Endothelial cell of umbilical vein (primary cell): Measurements from ENCODE around the gene GLI2. TPM values are rescaled to one million over a fixed set of nuclear protein-coding genes. Genes with fewer than 3 reads are reported as not detected.

Source experiments
- BruUV-seq: library from RNA; stranded (reverse); fragments of 400-500 nt; replicated peaks from 2 replicates; lab custom pipeline; 2021; lab: Mats Ljungman, UMichigan
- CTCF ChIA-PET: fragments of 300-600, 350-600 bp; sonication (Branson Sonifier 250); formaldehyde crosslinking; loops from one replicate; lab custom pipeline; 2021; ENCODE audit warnings: antibody characterized with exemption, inconsistent platforms; lab: Charles Lee
- POLR2A ChIA-PET: fragments of 300-600, 350-600 bp; sonication (Branson Sonifier 250); formaldehyde crosslinking; loops from one replicate; lab custom pipeline; 2021; ENCODE audit warnings: antibody characterized with exemption, inconsistent platforms; lab: Charles Lee
- DNase-seq: peaks from one replicate; pipeline ENCODE4 v3.0.0-alpha.2; 2011; ENCODE audit warnings: low read depth, low spot score
- FAIRE-seq: peaks from 2 replicates; lab custom pipeline; 2011; peaks lifted over from hg19 to GRCh38; lab: Jason Lieb, UNC
- H2AFZ ChIP-seq: 2 replicates; pipeline ENCODE4 v1.6.0; 2012; ENCODE audit warnings: low read depth, low read length, control low read depth, inconsistent platforms
- H3K27ac ChIP-seq: 2 replicates; pipeline ENCODE4 v1.5.1; 2011; ENCODE audit warnings: low read depth, mild to moderate bottlenecking, control low read depth, low read length, moderate library complexity; ENCODE audit not compliant: insufficient read depth
- H3K27me3 ChIP-seq, 2 experiments: 2 replicates each; pipeline versions ENCODE4 v1.6.0 to v1.6.1; 2011; ENCODE audit warnings: low read length in 2 of 2, mixed read lengths in 1 of 2; ENCODE audit not compliant: control insufficient read depth in 2 of 2, insufficient read depth in 2 of 2
- H3K36me3 ChIP-seq, 2 experiments: 2 replicates in 1 of 2; 3 replicates in 1 of 2; pipeline ENCODE4 v1.5.1; 2011; ENCODE audit warnings: low read length in 2 of 2, mild to moderate bottlenecking in 1 of 2, moderate library complexity in 1 of 2; ENCODE audit not compliant: control insufficient read depth in 2 of 2, insufficient read depth in 2 of 2; ENCODE audit errors: extremely low read depth in 1 of 2
- H3K4me1 ChIP-seq: 3 replicates; pipeline ENCODE4 v1.5.1; 2011; ENCODE audit warnings: mild to moderate bottlenecking, low read length; ENCODE audit not compliant: control insufficient read depth, insufficient read depth; ENCODE audit errors: extremely low read depth
- H3K4me2 ChIP-seq: 2 replicates; pipeline ENCODE4 v1.6.1; 2011; ENCODE audit warnings: low read length, control low read depth, mixed read lengths; ENCODE audit not compliant: insufficient read depth
- H3K4me3 ChIP-seq, 3 experiments: fragments of 200-600 bp in 1 of 3; sonication (generic), shearing (Covaris generic) in 1 of 3; replicated peaks in 1 of 3; 2 replicates each; pipeline ENCODE4 v1.5.1; 2011 to 2016; ENCODE audit warnings: control low read depth in 3 of 3, low read length in 3 of 3, mild to moderate bottlenecking in 2 of 3, inconsistent platforms in 1 of 3, low read depth in 1 of 3, moderate library complexity in 1 of 3; ENCODE audit not compliant: insufficient read depth in 1 of 3
- H3K79me2 ChIP-seq: 2 replicates; pipeline ENCODE4 v1.6.0; 2012; ENCODE audit warnings: low read length, inconsistent platforms; ENCODE audit not compliant: control insufficient read depth, insufficient read depth
- H3K9ac ChIP-seq: replicated peaks from 2 replicates; pipeline ENCODE3; 2011; ENCODE audit warnings: low read length, control low read depth; ENCODE audit not compliant: insufficient read depth; ENCODE audit errors: extremely low read depth
- H3K9me1 ChIP-seq: replicated peaks from 3 replicates; pipeline ENCODE4 v1.6.0; 2011; ENCODE audit warnings: mild to moderate bottlenecking, low read length; ENCODE audit not compliant: control insufficient read depth, insufficient read depth; ENCODE audit errors: extremely low read depth
- H3K9me3 ChIP-seq: replicated peaks from 2 replicates; pipeline ENCODE4 v1.5.1; 2012; ENCODE audit warnings: low read length, inconsistent platforms; ENCODE audit not compliant: control insufficient read depth, insufficient read depth
- H4K20me1 ChIP-seq: replicated peaks from 2 replicates; pipeline ENCODE3; 2011; ENCODE audit warnings: mild to moderate bottlenecking, low read length; ENCODE audit not compliant: control insufficient read depth, insufficient read depth; ENCODE audit errors: extremely low read depth
- EZH2 ChIP-seq: IDR thresholded peaks from 2 replicates; pipeline ENCODE4 v1.6.1; 2012; ENCODE audit warnings: borderline replicate concordance, low read depth, mild to moderate bottlenecking, moderate library complexity, low read length, inconsistent platforms; ENCODE audit not compliant: severe bottlenecking
- FOS ChIP-seq: IDR thresholded peaks from 2 replicates; pipeline ENCODE4 v1.6.1; 2011; ENCODE audit warnings: mild to moderate bottlenecking, low read length, moderate library complexity, borderline replicate concordance; ENCODE audit not compliant: insufficient read depth
- GATA2 ChIP-seq: IDR thresholded peaks from 2 replicates; pipeline ENCODE4 v1.7.0; 2011; ENCODE audit warnings: low read depth, mild to moderate bottlenecking, moderate library complexity, mixed read lengths, low read length; ENCODE audit not compliant: insufficient read length, insufficient read depth
- JUN ChIP-seq: IDR thresholded peaks from 2 replicates; pipeline ENCODE4 v1.6.1; 2011; ENCODE audit warnings: borderline replicate concordance, low read depth; ENCODE audit not compliant: insufficient read length, insufficient read depth
- POLR2A ChIP-seq: IDR thresholded peaks from 2 replicates; pipeline ENCODE4 v1.6.1; 2012; ENCODE audit warnings: low read depth, mild to moderate bottlenecking, control low read depth, low read length
- POLR2AphosphoS5 ChIP-seq: IDR thresholded peaks from 2 replicates; pipeline ENCODE4 v1.6.1; 2012; ENCODE audit warnings: low read depth, mild to moderate bottlenecking, control low read depth, low read length, moderate library complexity; ENCODE audit not compliant: insufficient read depth
- dilution Hi-C: fragments of 300-500 bp; cut with MboI; formaldehyde crosslinking; loops from one replicate; pipeline ENCODE4 v1.15.0; 2019; ENCODE audit warnings: low sequenced_read_pairs; ENCODE audit not compliant: extremely low pct_ligation_motif_present
- intact Hi-C: fragments of 100-400 bp; cut with micrococcal nuclease; formaldehyde crosslinking; loops from one replicate; pipeline ENCODE4 v1.10.0; 2022
- polyA plus RNA-seq, 4 experiments: library from polyadenylated mRNA; depleted of rRNA in 3 of 4; stranded (reverse) in 3 of 4; unstranded in 1 of 4; fragments of >200 nt; gene quantifications; 2 replicates each; pipeline versions ENCODE4 v1.2.1 to v1.2.3, GENCODE V29; 2011 to 2012; ENCODE audit warnings: missing spikeins in 1 of 4
- total RNA-seq: library from RNA; stranded (reverse); gene quantifications from 2 replicates; pipeline ENCODE4 v1.2.3, GENCODE V29; 2021
- TF ChIP-seq, protein P1 (sequence below): IDR thresholded peaks from 2 replicates; pipeline ENCODE4 v1.6.1; 2011; ENCODE audit not compliant: insufficient read depth, insufficient read length
- TF ChIP-seq, protein P2 (sequence below), 2 donors: IDR thresholded peaks; 1 replicate in 1 of 2; 2 replicates in 1 of 2; pipeline ENCODE4 v1.5.1; 2011; ENCODE audit warnings: low read length in 2 of 2, mild to moderate bottlenecking in 2 of 2, moderate library complexity in 2 of 2, control low read depth in 1 of 2, inconsistent platforms in 1 of 2, low read depth in 1 of 2; ENCODE audit not compliant: insufficient read depth in 1 of 2; ENCODE audit errors: extremely low read depth in 1 of 2

The GLI2 gene
- total and polyA plus RNA-seq, 2 donors (not counting 3 experiments of a cell fraction or from before 2014, with no cell fraction given) = 0.13 TPM; not detected in 1

DNA sequence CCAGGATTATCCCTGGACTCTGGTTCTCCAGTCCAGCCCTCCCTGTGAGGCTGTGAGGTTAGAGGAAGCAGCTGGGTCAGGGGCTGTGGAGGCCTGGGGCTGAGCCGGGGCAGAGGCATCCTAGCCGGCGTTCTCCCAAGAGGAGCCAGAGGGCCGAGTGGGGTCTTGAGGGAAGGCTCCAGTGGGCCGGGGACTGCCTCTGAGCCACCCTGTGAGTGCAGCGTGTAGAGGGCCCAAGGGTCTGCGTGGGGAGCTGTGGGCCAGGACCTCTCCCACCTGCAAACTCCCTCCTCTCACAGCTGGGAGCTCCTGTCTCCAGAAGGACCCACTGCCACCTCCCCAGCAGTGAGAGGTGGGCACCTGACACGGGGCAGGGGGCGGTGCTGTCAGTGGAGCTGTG, 41.0 kb downstream of the GLI2 start:
- H3K27ac ChIP-seq = no peak overlapping the region
- DNase-seq = no peak
- H3K9me3 ChIP-seq = no peaks in the 10 kb centered on the region
- intact Hi-C loops = no loop called here
- no peaks in the 10 kb centered on the region for H3K36me3 ChIP-seq
- H3K4me1 ChIP-seq = no peaks in the 10 kb centered on the region
- H2AFZ ChIP-seq = no peak overlapping the region
- no peaks in the 10 kb centered on the region for H3K79me2 ChIP-seq
- BruUV-seq = no TSS peak
- no peak overlapping the region for H3K4me3 ChIP-seq
- no peak overlapping the region for H3K4me2 ChIP-seq
- dilution Hi-C loops = no loop called here
- ChIA-PET POLR2A (no interaction called here), CTCF (no interaction called here)
- H3K9me1 ChIP-seq = no peaks in the 10 kb centered on the region
- H4K20me1 ChIP-seq = no peaks in the 10 kb centered on the region
- H3K27me3 ChIP-seq = no peaks in the 10 kb centered on the region
- no peak for FAIRE-seq
- TF ChIP-seq POLR2A (no peak), JUN (no peak), FOS (no peak), GATA2 (no peak), POLR2AphosphoS5 (no peak), EZH2 (no peak)
- TF ChIP-seq, protein P1, sequence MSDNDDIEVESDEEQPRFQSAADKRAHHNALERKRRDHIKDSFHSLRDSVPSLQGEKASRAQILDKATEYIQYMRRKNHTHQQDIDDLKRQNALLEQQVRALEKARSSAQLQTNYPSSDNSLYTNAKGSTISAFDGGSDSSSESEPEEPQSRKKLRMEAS = no peak
- TF ChIP-seq, protein P2, sequence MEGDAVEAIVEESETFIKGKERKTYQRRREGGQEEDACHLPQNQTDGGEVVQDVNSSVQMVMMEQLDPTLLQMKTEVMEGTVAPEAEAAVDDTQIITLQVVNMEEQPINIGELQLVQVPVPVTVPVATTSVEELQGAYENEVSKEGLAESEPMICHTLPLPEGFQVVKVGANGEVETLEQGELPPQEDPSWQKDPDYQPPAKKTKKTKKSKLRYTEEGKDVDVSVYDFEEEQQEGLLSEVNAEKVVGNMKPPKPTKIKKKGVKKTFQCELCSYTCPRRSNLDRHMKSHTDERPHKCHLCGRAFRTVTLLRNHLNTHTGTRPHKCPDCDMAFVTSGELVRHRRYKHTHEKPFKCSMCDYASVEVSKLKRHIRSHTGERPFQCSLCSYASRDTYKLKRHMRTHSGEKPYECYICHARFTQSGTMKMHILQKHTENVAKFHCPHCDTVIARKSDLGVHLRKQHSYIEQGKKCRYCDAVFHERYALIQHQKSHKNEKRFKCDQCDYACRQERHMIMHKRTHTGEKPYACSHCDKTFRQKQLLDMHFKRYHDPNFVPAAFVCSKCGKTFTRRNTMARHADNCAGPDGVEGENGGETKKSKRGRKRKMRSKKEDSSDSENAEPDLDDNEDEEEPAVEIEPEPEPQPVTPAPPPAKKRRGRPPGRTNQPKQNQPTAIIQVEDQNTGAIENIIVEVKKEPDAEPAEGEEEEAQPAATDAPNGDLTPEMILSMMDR (IDR thresholded peaks at IDR 0.05; ENCODE audit: extremely low read depth in 1 of 2, insufficient read depth in 1 of 2, low read depth in 1 of 2, low read length in 2 of 2) = no peak
- H3K9ac ChIP-seq = no peak overlapping the region
